SK-N-SH treated with all-trans-retinoic acid at 6 μM for 48 hours (cell line): Measurements from ENCODE around the gene POLD2.

ENCODE experiments used
- BACH2 ChIP-seq: fragments of 250-450 bp; sonication (Bioruptor Pico); IDR thresholded peaks from 2 replicates; pipeline ENCODE4 v1.9.0; 2021; ENCODE audit warnings: mild to moderate bottlenecking, borderline replicate concordance
- CSDC2 ChIP-seq: fragments of 250-450 bp; sonication (Bioruptor Pico); IDR thresholded peaks from 2 replicates; pipeline ENCODE4 v1.5.0; 2020; ENCODE audit warnings: mild to moderate bottlenecking, moderate library complexity
- GLIS3 ChIP-seq: fragments of 250-450 bp; sonication (Bioruptor Pico); IDR thresholded peaks from 2 replicates; pipeline ENCODE4 v1.5.0; 2020; ENCODE audit warnings: mild to moderate bottlenecking, moderate library complexity
- RARB ChIP-seq: fragments of 250-450 bp; sonication (Bioruptor Pico); IDR thresholded peaks from 2 replicates; pipeline ENCODE4 v1.8.0; 2021; ENCODE audit warnings: mild to moderate bottlenecking, moderate library complexity
- TOX ChIP-seq: fragments of 250-450 bp; sonication (Bioruptor Pico); IDR thresholded peaks from 2 replicates; pipeline ENCODE4 v1.8.0; 2021; ENCODE audit warnings: mild to moderate bottlenecking, moderate library complexity, borderline replicate concordance
- ZFP3 ChIP-seq: fragments of 250-450 bp; sonication (Bioruptor Pico); IDR thresholded peaks from 2 replicates; pipeline ENCODE4 v1.5.0; 2020; ENCODE audit warnings: mild to moderate bottlenecking, moderate library complexity
- ZNF565 ChIP-seq: fragments of 450-650 bp; formaldehyde crosslinking; conservative IDR thresholded peaks from 2 replicates; pipeline ENCODE4 v1.5.0; 2020; ENCODE audit warnings: low read depth, mild to moderate bottlenecking, moderate library complexity
- TF ChIP-seq, protein P1 (sequence below): fragments of 250-450 bp; sonication (Bioruptor Pico); IDR thresholded peaks from 2 replicates; pipeline ENCODE4 v1.8.0; 2020; ENCODE audit warnings: mild to moderate bottlenecking, moderate library complexity, borderline replicate concordance
- TF ChIP-seq, protein P2 (sequence below): fragments of 250-450 bp; sonication (Bioruptor Pico); IDR thresholded peaks from 2 replicates; pipeline ENCODE4 v1.5.1; 2020; ENCODE audit warnings: low read depth, mild to moderate bottlenecking, moderate library complexity

DNA sequence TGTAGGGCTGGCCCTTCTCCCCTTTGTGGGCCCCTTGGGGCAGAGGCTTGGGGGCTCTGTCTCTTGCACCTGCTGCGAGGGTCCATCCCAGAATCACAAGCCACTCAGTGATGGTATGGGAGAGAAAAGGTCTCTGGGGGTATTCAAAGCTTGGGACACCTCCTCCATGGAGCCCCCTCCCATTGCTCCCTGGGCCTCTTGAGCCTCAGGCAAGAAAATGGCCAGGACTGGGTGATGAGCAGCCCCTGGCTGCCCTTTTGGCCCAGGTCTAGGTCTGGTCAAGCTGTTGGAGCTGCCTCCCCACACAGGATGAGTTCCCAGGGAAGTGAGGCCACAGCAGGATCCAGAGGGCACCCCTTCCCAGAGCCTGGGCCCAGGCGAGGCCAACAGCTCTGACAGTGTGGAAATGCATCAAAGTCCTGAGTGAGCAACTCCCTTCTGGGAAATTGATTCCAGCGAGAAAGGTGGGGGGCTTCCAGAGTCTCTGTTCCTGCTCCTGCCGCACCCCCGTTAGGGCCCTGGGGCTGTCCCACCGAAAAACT lies 21.1 kb upstream of the POLD2 start:
- TF ChIP-seq ZFP3 (CRISPR knock-in tag), result no peak
- TF ChIP-seq, protein P1, sequence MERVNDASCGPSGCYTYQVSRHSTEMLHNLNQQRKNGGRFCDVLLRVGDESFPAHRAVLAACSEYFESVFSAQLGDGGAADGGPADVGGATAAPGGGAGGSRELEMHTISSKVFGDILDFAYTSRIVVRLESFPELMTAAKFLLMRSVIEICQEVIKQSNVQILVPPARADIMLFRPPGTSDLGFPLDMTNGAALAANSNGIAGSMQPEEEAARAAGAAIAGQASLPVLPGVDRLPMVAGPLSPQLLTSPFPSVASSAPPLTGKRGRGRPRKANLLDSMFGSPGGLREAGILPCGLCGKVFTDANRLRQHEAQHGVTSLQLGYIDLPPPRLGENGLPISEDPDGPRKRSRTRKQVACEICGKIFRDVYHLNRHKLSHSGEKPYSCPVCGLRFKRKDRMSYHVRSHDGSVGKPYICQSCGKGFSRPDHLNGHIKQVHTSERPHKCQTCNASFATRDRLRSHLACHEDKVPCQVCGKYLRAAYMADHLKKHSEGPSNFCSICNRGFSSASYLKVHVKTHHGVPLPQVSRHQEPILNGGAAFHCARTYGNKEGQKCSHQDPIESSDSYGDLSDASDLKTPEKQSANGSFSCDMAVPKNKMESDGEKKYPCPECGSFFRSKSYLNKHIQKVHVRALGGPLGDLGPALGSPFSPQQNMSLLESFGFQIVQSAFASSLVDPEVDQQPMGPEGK (CRISPR knock-in tag), result no peak
- TF ChIP-seq RARB (CRISPR knock-in tag), result no peak
- no peak for TF ChIP-seq TOX (CRISPR knock-in tag)
- TF ChIP-seq, protein P2, sequence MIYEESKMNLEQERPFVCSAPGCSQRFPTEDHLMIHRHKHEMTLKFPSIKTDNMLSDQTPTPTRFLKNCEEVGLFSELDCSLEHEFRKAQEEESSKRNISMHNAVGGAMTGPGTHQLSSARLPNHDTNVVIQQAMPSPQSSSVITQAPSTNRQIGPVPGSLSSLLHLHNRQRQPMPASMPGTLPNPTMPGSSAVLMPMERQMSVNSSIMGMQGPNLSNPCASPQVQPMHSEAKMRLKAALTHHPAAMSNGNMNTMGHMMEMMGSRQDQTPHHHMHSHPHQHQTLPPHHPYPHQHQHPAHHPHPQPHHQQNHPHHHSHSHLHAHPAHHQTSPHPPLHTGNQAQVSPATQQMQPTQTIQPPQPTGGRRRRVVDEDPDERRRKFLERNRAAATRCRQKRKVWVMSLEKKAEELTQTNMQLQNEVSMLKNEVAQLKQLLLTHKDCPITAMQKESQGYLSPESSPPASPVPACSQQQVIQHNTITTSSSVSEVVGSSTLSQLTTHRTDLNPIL (CRISPR knock-in tag), result no peak
- no peak for TF ChIP-seq CSDC2 (CRISPR knock-in tag)
- TF ChIP-seq GLIS3, result no peak
- no peak for TF ChIP-seq BACH2 (CRISPR knock-in tag)
- TF ChIP-seq ZNF565 (CRISPR knock-in tag), result no peak
